Breast epithelium (tissue), 4 donors: ENCODE results near the gene MGAT5. TPM values are rescaled to one million over a fixed set of nuclear protein-coding genes. Genes with fewer than 3 reads are reported as not detected.

ENCODE experiments used
- DNase-seq, 2 donors: peaks; one replicate each; pipeline ENCODE4 v3.0.0-alpha.2; 2019; ENCODE audit warnings: low spot score in 2 of 2
- H3K27ac ChIP-seq, 2 donors: fragments of 200-600 bp; sonication (generic) in 1 of 2; one replicate each; pipeline ENCODE4 v1.5.1; 2016 to 2019; ENCODE audit warnings: mild to moderate bottlenecking in 1 of 2
- H3K27me3 ChIP-seq, 2 donors: fragments of 200-600 bp; sonication (generic) in 1 of 2; one replicate each; pipeline versions ENCODE4 v1.5.1 to v1.6.0; 2017 to 2019; ENCODE audit warnings: control low read depth in 1 of 2, mild to moderate bottlenecking in 1 of 2
- H3K36me3 ChIP-seq: fragments of 200-600 bp; one replicate; pipeline ENCODE4 v1.5.1; 2019
- H3K4me1 ChIP-seq, 2 donors: fragments of 200-600 bp; sonication (generic); one replicate each; pipeline ENCODE4 v1.5.1; 2016 to 2019; ENCODE audit warnings: control low read depth in 1 of 2
- H3K4me3 ChIP-seq, 3 donors: fragments of 200-600 bp; sonication (generic); 1 replicate in 2 of 3; 2 replicates in 1 of 3; pipeline ENCODE4 v1.5.1; 2016 to 2019; ENCODE audit warnings: mild to moderate bottlenecking in 3 of 3, moderate library complexity in 2 of 3
- H3K9me3 ChIP-seq, 2 donors: fragments of 200-600 bp; sonication (generic) in 1 of 2; one replicate each; pipeline ENCODE4 v1.5.1; 2016 to 2019; ENCODE audit warnings: control low read depth in 1 of 2
- CTCF ChIP-seq, 3 donors: fragments of 450-650 bp; IDR thresholded peaks; one replicate each; pipeline ENCODE4 v1.5.1; 2016 to 2017; ENCODE audit warnings: antibody characterized with exemption in 3 of 3, mild to moderate bottlenecking in 3 of 3, moderate library complexity in 3 of 3
- POLR2A ChIP-seq: fragments of 450-650 bp; IDR thresholded peaks from one replicate; pipeline ENCODE4 v1.6.1; 2016; ENCODE audit warnings: antibody characterized with exemption, mild to moderate bottlenecking, moderate library complexity
- POLR2AphosphoS5 ChIP-seq, 3 donors: sonication (generic); formaldehyde crosslinking; IDR thresholded peaks; one replicate each; pipeline ENCODE4 v1.6.1; 2017; ENCODE audit warnings: antibody characterized with exemption in 3 of 3
- intact Hi-C: fragments of 100-400 bp; cut with DNase I; formaldehyde crosslinking; loops from one replicate; pipeline ENCODE4 v1.15.1; 2023; ENCODE audit warnings: low total_unique reads
- total RNA-seq, 3 donors: library from RNA; depleted of rRNA; stranded (reverse); fragments of >200 nt; gene quantifications; one replicate each; pipeline ENCODE4 v1.1.0, GENCODE V29; 2016

MGAT5 gene
- total RNA-seq, 3 donors from 2014 or later: 30.5 to 42.6 (median 34.4) TPM

DNA sequence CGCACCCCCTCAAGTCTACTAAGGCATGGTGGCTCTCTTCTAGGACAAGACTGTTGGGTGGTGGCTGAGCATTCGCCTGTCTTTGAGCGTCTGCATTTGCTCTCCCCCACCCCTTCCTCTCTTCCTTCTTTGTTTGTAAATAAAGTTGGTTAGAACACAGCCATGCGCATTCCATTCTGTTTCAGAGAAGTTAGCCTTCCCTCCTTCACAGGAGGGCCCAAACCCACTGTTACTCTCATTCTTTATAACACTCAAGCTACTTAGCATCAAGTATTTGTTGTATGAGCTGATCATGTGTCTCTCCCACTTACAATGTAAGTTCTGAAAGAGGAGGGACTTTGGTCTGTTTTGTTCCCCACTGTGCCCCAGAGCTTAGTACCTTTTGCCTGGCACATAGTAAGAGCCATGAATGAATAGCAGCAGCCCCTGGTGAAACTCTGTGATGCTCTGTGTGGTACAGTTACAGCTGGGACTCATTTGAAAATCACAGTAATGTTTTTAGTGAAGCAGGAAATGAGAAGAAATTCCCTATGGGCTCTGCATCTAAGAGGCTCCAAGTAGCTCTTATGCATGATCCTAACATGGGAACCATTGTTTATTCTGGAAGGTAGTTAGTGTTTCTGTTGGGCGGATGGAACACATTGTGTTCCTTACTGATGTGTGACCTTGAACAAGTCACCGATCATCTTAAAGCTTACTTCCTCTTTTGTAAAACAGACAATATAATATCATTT is 7.7 kb downstream of the MGAT5 start:
- TF ChIP-seq POLR2AphosphoS5 (IDR thresholded peaks at IDR 0.05) (no peak), POLR2A (no peak), CTCF (IDR thresholded peaks at IDR 0.05) (no peak)
- peaks cover 0 to 11% of the 10 kb centered on the region in 2 donors for H3K4me1 ChIP-seq
- H3K27ac ChIP-seq: no peak overlapping the region

GRCh38 chr2:134262684-134263083 is 8.8 kb downstream of the MGAT5 start:
- intact Hi-C loops: no loop called here
- H3K27ac ChIP-seq: no peak overlapping the region
- H3K27me3 ChIP-seq: no peaks in the 10 kb centered on the region
- no peaks in the 10 kb centered on the region for H3K36me3 ChIP-seq
- peaks cover 0 to 11% of the 10 kb centered on the region in 2 donors for H3K4me1 ChIP-seq
- no peak overlapping the region for H3K4me3 ChIP-seq
- TF ChIP-seq POLR2A (no peak), POLR2AphosphoS5 (IDR thresholded peaks at IDR 0.05) (no peak), CTCF (IDR thresholded peaks at IDR 0.05) (no peak)
- DNase-seq: no peak
- H3K9me3 ChIP-seq: no peaks in the 10 kb centered on the region

More for the DNA sequence above, 7.7 kb downstream of the MGAT5 start:
- intact Hi-C loops: no loop called here
- Histone ChIP-seq H3K27me3 (no peaks in the 10 kb centered on the region), H3K4me3 (no peak overlapping the region), H3K9me3 (no peaks in the 10 kb centered on the region), H3K36me3 (no peaks in the 10 kb centered on the region)
- no peak for DNase-seq

- DNase-seq: no peak
These were observed 14.4 kb downstream of the MGAT5 start for GRCh38 chr2:134268265-134268664.

GRCh38 chr2:134269230-134269629 is 15.4 kb downstream of the MGAT5 start:
- no peak for DNase-seq
- intact Hi-C loops: no loop called here

More at GRCh38 chr2:134268265-134268664, 14.4 kb downstream of the MGAT5 start:
- H3K4me1 ChIP-seq: no peaks in the 10 kb centered on the region
- intact Hi-C loops: no loop called here
- no peak overlapping the region for H3K4me3 ChIP-seq
- H3K9me3 ChIP-seq: no peaks in the 10 kb centered on the region
- H3K27ac ChIP-seq: no peak overlapping the region
- TF ChIP-seq CTCF (IDR thresholded peaks at IDR 0.05) (no peak), POLR2A (no peak), POLR2AphosphoS5 (IDR thresholded peaks at IDR 0.05) (no peak)
- no peaks in the 10 kb centered on the region for H3K36me3 ChIP-seq
- H3K27me3 ChIP-seq: no peaks in the 10 kb centered on the region

More at GRCh38 chr2:134269230-134269629, 15.4 kb downstream of the MGAT5 start:
- H3K4me1 ChIP-seq: no peaks in the 10 kb centered on the region
- H3K27me3 ChIP-seq: no peaks in the 10 kb centered on the region
- TF ChIP-seq POLR2AphosphoS5 (IDR thresholded peaks at IDR 0.05) (no peak), CTCF (IDR thresholded peaks at IDR 0.05) (no peak), POLR2A (no peak)
- no peak overlapping the region for H3K27ac ChIP-seq
- H3K36me3 ChIP-seq: no peaks in the 10 kb centered on the region
- H3K9me3 ChIP-seq: no peaks in the 10 kb centered on the region
- no peak overlapping the region for H3K4me3 ChIP-seq
